Thyroid gland (tissue), 4 donors: ENCODE measurements around the gene SLC38A2.

Experiments used
- POLR2A ChIP-seq, 2 donors: fragments of 450-650 bp; IDR thresholded peaks; one replicate each; pipeline ENCODE4 v1.6.1; 2017; ENCODE audit warnings: antibody characterized with exemption in 2 of 2, mild to moderate bottlenecking in 2 of 2, moderate library complexity in 1 of 2
- TF ChIP-seq, protein P1 (sequence below), 6 experiments: fragments of 200-600 bp in 3 of 6; fragments of 450-650 bp in 3 of 6; sonication (generic) in 3 of 6; IDR thresholded peaks; one replicate each; pipeline ENCODE4 v1.5.1; 2016 to 2019; ENCODE audit warnings: antibody characterized with exemption in 6 of 6, mild to moderate bottlenecking in 2 of 6, inconsistent platforms in 1 of 6, moderate library complexity in 1 of 6

DNA sequence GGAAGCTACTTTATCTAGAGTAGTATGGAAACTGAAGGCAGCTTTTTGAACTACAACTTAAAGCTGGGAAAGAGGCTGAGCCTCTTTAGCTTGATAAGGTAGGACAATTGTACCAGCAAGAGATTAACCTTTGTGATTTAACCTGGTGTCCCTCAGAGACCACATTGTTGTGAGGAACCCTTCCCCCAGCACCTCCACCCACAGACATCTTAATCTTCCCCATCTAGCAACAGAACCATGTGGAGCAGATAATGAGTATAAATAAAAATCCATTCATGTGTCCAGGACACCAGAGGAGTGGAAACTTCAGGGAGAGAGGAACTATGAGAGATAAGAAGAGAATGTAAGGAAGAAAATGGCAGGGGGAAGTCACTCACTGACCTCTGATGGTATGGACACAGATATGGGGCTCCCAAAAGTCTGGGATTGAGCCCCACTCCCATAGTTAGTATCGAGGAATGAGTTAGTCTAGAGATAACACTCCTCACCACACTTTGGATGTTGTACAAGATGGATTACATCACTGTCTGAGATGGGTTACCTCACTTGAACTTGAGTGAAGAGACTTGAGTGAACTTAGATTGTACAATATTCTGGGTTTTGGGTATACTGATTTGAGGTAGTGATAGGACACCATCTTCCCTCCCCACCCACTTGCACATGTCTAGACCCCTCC lies 33.9 kb upstream of the SLC38A2 start:
- TF ChIP-seq, protein P1, sequence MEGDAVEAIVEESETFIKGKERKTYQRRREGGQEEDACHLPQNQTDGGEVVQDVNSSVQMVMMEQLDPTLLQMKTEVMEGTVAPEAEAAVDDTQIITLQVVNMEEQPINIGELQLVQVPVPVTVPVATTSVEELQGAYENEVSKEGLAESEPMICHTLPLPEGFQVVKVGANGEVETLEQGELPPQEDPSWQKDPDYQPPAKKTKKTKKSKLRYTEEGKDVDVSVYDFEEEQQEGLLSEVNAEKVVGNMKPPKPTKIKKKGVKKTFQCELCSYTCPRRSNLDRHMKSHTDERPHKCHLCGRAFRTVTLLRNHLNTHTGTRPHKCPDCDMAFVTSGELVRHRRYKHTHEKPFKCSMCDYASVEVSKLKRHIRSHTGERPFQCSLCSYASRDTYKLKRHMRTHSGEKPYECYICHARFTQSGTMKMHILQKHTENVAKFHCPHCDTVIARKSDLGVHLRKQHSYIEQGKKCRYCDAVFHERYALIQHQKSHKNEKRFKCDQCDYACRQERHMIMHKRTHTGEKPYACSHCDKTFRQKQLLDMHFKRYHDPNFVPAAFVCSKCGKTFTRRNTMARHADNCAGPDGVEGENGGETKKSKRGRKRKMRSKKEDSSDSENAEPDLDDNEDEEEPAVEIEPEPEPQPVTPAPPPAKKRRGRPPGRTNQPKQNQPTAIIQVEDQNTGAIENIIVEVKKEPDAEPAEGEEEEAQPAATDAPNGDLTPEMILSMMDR (IDR thresholded peaks at IDR 0.05): no peak
- TF ChIP-seq POLR2A (IDR thresholded peaks at IDR 0.05): no peak
